ENCODE data around the gene PLXNA1. TPM values are rescaled to one million over a fixed set of nuclear protein-coding genes. Genes with fewer than 3 reads are reported as not detected.

PLXNA1 gene
- total RNA-seq, 1 donor, result 62.4 TPM

DNA sequence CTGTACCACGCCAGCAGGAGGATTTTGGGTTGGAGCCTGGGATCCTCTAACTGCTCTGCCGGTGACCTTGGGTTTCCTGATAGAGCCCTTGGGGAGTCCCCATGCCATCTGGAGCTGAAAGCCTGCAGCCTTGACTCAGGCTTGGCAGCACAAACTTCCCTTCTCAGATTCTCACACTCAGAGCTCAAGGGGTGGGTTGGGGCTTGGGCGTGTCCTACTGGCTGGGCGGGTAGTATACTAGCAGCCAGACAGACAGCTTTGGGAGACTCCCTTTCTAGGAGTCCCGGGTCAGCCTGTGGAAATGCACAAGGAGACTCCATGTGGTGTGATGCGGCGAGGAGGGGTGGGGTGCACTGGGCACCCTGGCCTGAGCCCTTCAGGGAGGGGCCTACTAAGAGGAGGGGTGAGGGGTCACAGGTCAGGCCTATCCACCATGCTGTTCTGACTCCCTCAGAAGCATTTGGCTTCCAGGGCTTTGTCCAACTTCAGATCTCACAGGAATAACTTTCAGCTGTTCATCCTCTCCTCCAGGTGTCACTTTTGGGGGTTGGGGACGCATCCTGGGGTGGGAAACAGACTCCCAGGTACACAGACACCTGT, 21.6 kb upstream of the PLXNA1 start:
- DNase-seq (ENCODE audit: low read depth), result peak; percentile 89
- TF ChIP-seq CTCF (IDR thresholded peaks at IDR 0.05; ENCODE audit: insufficient read depth, low read length), result no peak
- H3K4me3 ChIP-seq (ENCODE audit: low read depth, low read length), result no peak overlapping the region

GRCh38 chr3:126961791-126962461, 21.0 kb upstream of the PLXNA1 start:
- H3K4me3 ChIP-seq (ENCODE audit: low read depth, low read length), result no peak overlapping the region
- peak; percentile 48 for DNase-seq (ENCODE audit: low read depth)
- TF ChIP-seq CTCF (IDR thresholded peaks at IDR 0.05; ENCODE audit: insufficient read depth, low read length), result no peak

DNA sequence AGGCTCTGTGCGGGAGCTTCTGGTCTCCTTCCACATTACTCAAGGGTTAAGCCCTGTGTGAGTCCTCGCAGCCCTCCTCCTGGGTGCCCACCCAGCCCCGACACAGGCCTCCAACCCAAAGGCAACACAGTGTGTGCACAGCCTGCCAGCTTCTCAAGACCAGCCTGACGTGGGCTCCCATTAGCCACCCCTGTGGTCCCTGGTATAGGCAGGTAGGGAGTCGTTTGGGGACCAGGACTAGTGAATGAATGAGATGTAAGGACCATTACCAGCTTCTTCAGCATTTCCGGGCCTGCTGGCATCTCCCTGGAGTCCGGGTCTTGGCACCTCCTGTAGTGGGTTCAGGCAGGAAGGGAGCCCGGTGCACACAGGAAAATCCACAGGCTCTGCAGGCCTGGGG, 20.2 kb upstream of the PLXNA1 start:
- no peak overlapping the region for H3K4me3 ChIP-seq (ENCODE audit: low read depth, low read length)
- no peak for DNase-seq (ENCODE audit: low read depth)
- no peak for TF ChIP-seq CTCF (IDR thresholded peaks at IDR 0.05; ENCODE audit: insufficient read depth, low read length)

DNA sequence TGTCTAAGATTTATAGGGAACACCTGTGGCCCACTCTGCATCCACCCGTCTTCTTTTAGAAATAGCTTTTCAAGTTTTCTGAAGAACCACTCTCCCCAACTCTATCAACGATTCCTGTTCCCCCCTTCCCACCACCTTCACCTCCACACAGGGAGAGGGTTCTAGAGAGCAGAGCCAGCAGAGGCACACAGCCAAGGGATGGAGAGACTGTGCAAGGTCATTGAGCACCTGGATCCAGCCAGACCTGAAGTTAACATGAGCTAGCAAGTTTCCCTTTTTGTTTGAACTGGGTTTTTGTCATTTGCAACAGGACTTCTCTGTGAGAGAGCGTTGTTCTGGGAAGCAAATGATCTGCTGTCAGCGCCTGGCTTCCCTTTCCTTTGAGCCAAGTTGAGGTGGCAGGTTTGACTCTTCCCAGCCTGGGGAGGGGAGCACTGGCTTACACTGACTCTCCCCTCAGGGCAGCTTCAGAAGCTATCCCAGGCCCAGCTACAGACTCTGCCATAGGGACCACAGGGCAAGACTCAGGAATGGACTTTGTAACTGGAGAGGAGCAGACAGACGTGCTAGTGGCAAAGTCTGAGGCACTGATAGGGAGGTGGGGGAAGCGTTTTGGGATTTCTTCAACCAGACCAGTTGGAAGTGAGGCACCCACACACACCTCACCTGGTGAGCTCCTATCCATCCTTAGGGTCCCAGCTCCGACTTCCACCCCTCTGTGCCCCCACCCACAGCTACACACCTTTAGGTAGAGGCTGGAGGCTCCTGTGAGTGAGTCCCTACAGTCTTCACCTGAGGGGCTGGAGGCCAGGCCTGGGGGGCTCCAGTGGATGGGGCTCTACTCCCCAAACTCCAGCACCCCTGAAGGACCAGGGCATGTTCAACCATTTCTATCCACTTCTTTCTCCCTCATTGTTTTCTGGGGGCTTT, 19.4 kb upstream of the PLXNA1 start:
- TF ChIP-seq CTCF (IDR thresholded peaks at IDR 0.05; ENCODE audit: insufficient read depth, low read length), result no peak
- H3K4me3 ChIP-seq (ENCODE audit: low read depth, low read length), result no peak overlapping the region
- no peak for DNase-seq (ENCODE audit: low read depth)

- no peak overlapping the region for H3K4me3 ChIP-seq (ENCODE audit: low read depth, low read length)
- TF ChIP-seq CTCF (IDR thresholded peaks at IDR 0.05; ENCODE audit: insufficient read depth, low read length), result no peak
- DNase-seq (ENCODE audit: low read depth), result no peak
Measured at GRCh38 chr3:126964261-126964660, 18.7 kb upstream of the PLXNA1 start.

DNA sequence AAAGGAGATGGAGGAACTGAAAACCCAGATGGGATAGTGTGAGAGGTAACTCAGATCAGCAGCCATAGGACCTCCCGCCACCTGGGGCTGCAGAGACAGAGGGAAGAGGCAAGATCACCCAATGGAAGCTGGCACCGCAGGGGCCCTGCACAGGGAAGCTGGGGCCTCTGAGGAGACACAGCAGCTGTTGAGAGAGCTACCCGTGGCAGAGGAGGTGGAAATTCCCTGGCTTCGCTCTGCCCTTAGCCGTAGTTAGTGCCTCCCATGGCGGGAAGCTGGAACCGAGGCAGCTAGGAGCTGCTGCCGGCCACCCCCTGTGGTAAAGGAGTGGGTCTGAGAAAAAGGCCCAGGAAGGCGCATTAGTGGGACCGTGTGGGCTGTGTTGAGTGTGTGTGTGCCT, 18.0 kb upstream of the PLXNA1 start:
- no peak for TF ChIP-seq CTCF (IDR thresholded peaks at IDR 0.05; ENCODE audit: insufficient read depth, low read length)
- no peak for DNase-seq (ENCODE audit: low read depth)
- H3K4me3 ChIP-seq (ENCODE audit: low read depth, low read length), result no peak overlapping the region
